Measurements from ENCODE around the gene LAIR2.

DNA sequence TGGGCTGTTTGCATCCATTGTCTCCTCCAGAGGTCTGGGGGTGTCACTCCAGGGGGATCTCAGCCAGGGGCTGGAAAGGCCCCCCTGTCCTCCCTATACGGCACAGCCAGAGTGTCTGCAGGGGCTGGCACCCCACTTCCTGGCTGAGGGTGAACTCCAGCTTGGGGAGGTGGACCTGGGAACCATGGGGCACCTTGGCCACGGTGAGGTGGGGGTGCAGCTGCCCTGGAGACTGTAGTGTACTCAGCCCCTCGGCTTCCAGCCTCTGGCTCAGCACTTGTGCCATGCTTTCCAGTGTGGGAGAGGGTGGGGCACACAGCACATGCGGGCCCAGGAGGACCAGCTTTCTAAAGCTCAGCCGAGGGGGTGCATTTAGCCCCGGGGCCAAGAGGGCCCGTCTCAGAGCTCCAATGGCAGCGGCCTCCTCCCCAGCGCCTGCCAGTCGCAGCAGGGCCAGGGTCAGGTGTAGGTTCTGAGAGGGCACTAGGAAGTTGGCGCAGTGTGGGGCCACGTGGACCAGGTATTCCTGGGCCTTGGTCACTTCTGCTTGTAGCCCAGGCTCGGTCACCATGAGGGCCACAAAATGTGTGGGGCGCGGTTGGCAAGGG lies 40.5 kb upstream of the LAIR2 start:
- TF ChIP-seq, protein P1, sequence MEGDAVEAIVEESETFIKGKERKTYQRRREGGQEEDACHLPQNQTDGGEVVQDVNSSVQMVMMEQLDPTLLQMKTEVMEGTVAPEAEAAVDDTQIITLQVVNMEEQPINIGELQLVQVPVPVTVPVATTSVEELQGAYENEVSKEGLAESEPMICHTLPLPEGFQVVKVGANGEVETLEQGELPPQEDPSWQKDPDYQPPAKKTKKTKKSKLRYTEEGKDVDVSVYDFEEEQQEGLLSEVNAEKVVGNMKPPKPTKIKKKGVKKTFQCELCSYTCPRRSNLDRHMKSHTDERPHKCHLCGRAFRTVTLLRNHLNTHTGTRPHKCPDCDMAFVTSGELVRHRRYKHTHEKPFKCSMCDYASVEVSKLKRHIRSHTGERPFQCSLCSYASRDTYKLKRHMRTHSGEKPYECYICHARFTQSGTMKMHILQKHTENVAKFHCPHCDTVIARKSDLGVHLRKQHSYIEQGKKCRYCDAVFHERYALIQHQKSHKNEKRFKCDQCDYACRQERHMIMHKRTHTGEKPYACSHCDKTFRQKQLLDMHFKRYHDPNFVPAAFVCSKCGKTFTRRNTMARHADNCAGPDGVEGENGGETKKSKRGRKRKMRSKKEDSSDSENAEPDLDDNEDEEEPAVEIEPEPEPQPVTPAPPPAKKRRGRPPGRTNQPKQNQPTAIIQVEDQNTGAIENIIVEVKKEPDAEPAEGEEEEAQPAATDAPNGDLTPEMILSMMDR (IDR thresholded peaks at IDR 0.05; ENCODE audit: low read depth, low read length, missing input control): no peak
- TF ChIP-seq RAD21 (IDR thresholded peaks at IDR 0.05) (no peak), REST (IDR thresholded peaks at IDR 0.05) (no peak), RXRA (IDR thresholded peaks at IDR 0.05) (no peak), EGR1 (IDR thresholded peaks at IDR 0.05; ENCODE audit: low read depth in 2 of 2) (no peak), FOXA1 (IDR thresholded peaks at IDR 0.05) (no peak), GABPA (IDR thresholded peaks at IDR 0.05 in 1 of 2, conservative IDR thresholded peaks at IDR 0.05 in 1 of 2) (no peak), SP1 (IDR thresholded peaks at IDR 0.05) (no peak), ZBTB33 (IDR thresholded peaks at IDR 0.05) (no peak), YY1 (IDR thresholded peaks at IDR 0.05) (no peak)
- TF ChIP-seq, protein P2, sequence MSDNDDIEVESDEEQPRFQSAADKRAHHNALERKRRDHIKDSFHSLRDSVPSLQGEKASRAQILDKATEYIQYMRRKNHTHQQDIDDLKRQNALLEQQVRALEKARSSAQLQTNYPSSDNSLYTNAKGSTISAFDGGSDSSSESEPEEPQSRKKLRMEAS (IDR thresholded peaks at IDR 0.05): no peak
- TF ChIP-seq, protein P3, sequence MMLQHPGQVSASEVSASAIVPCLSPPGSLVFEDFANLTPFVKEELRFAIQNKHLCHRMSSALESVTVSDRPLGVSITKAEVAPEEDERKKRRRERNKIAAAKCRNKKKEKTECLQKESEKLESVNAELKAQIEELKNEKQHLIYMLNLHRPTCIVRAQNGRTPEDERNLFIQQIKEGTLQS (IDR thresholded peaks at IDR 0.05): no peak

Data from liver (tissue), 3 donors.